ENCODE results near the gene P2RY14. TPM values are rescaled to one million over a fixed set of nuclear protein-coding genes. Genes with fewer than 3 reads are reported as not detected.

P2RY14 gene
- polyA plus RNA-seq, 4 donors = 1.1 to 5.5 (median 1.3) TPM; not detected in 1

DNA sequence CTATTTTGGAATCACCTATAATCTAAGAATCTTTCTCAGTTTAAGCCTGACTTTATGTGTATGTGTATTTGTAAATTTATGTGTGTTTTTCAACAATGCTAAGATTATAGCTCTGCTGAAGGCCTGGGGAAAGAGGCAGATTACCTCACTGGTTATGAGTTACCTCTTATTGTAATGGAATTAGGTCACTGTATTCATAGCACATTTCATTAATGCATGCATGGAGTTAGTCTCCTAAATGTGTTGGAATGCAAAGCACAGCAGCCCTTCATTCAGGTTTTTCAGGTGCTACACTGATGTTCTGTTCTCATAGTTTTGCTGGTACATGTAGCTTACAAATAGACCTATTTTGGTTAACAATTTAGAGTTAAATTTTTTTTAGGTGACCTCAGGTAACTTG, 28.8 kb upstream of the P2RY14 start:
- no peak overlapping the region for H3K27ac ChIP-seq (ENCODE audit: low read depth in 1 of 3, low read length in 2 of 3)
- no peak overlapping the region for H3K4me3 ChIP-seq (ENCODE audit: low read depth in 1 of 3, low read length in 3 of 3)
- H3K9me3 ChIP-seq (ENCODE audit: control insufficient read depth in 2 of 2, insufficient read depth in 1 of 2, low read depth in 1 of 2, low read length in 1 of 2) = no peaks in the 10 kb centered on the region

DNA sequence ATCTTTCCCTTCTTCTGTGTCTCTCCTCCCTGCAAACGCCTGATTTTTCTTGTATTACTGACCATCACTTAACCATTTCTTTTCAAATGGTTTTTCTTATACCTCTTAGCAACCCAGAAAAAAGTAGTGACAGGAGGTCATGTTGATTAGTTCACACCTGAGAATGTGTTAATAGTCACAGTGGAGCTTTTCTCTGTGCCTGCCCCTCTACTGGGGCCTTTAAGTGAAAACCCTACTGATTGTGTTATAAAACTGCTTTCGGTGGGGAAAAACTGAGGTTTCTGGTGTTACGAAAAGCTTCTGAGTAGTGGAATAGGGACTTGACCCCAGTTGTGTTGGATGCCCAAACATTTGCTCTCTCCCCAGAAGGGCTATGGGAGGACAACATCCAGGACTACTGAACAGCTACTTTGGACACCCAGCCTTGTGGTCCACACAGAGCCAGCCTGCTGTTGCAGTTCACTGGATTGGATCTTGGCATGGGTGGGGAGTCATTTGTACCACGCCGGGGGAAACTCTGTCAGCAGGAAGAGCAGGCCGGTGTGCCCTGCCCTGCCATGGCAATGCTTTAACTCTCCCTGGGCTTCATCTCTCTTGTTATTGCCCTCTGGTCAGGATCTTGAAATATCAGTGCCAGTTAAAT, 27.9 kb upstream of the P2RY14 start:
- DNase-seq = no peak
- H3K4me3 ChIP-seq (ENCODE audit: low read depth in 1 of 3, low read length in 3 of 3) = no peak overlapping the region
- FAIRE-seq = no peak
- 86 to 92% (median 89%) methylated on average over 6 of the region's 6 CpGs for WGBS, 3 donors
- H3K36me3 ChIP-seq (ENCODE audit: control insufficient read depth in 3 of 3, insufficient read depth in 2 of 3, low read depth in 1 of 3, low read length in 3 of 3) = no peaks in the 10 kb centered on the region
- no peak overlapping the region for H3K27ac ChIP-seq (ENCODE audit: low read depth in 1 of 3, low read length in 2 of 3)
- no peaks in the 10 kb centered on the region for H3K27me3 ChIP-seq (ENCODE audit: control insufficient read depth in 3 of 3, insufficient read depth in 3 of 3, low read length in 3 of 3)
- no peaks in the 10 kb centered on the region for H3K9me3 ChIP-seq (ENCODE audit: control insufficient read depth in 2 of 2, insufficient read depth in 1 of 2, low read depth in 1 of 2, low read length in 1 of 2)
- no peaks in the 10 kb centered on the region for H3K4me1 ChIP-seq (ENCODE audit: control insufficient read depth in 3 of 3, insufficient read depth in 2 of 3, low read depth in 1 of 3, low read length in 2 of 3)

More for the DNA sequence above, 28.8 kb upstream of the P2RY14 start:
- DNase-seq (no peak), FAIRE-seq (no peak)
- H3K36me3 ChIP-seq (ENCODE audit: control insufficient read depth in 3 of 3, insufficient read depth in 2 of 3, low read depth in 1 of 3, low read length in 3 of 3) = no peaks in the 10 kb centered on the region
- no peaks in the 10 kb centered on the region for H3K4me1 ChIP-seq (ENCODE audit: control insufficient read depth in 3 of 3, insufficient read depth in 2 of 3, low read depth in 1 of 3, low read length in 2 of 3)
- H3K27me3 ChIP-seq (ENCODE audit: control insufficient read depth in 3 of 3, insufficient read depth in 3 of 3, low read length in 3 of 3) = no peaks in the 10 kb centered on the region

DNA sequence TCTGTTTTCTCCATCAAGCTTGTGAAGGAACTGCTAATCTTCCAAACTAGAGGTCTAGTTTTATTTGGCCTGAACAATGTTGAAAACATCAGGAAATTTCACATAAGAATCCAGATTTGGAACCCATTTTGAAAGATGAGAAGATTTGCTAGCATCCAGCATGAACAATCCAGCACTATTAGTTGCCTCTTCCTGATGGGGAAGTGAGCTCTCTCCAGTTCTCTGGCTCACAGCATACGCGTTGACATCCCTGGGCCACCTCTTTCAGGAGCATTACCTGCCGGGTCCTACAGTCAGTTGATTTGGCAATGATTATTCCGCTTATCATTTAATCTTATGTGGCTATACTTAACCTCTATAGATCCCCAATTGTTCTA, 27.4 kb upstream of the P2RY14 start:
- H3K4me1 ChIP-seq (ENCODE audit: control insufficient read depth in 3 of 3, insufficient read depth in 2 of 3, low read depth in 1 of 3, low read length in 2 of 3) = no peaks in the 10 kb centered on the region
- FAIRE-seq = no peak
- H3K27me3 ChIP-seq (ENCODE audit: control insufficient read depth in 3 of 3, insufficient read depth in 3 of 3, low read length in 3 of 3) = no peaks in the 10 kb centered on the region
- 88 to 95% (median 92%) methylated on average over 4 of the region's 4 CpGs for WGBS, 3 donors
- no peak overlapping the region for H3K27ac ChIP-seq (ENCODE audit: low read depth in 1 of 3, low read length in 2 of 3)
- no peak overlapping the region for H3K4me3 ChIP-seq (ENCODE audit: low read depth in 1 of 3, low read length in 3 of 3)
- DNase-seq = no peak
- no peaks in the 10 kb centered on the region for H3K36me3 ChIP-seq (ENCODE audit: control insufficient read depth in 3 of 3, insufficient read depth in 2 of 3, low read depth in 1 of 3, low read length in 3 of 3)
- no peaks in the 10 kb centered on the region for H3K9me3 ChIP-seq (ENCODE audit: control insufficient read depth in 2 of 2, insufficient read depth in 1 of 2, low read depth in 1 of 2, low read length in 1 of 2)

DNA sequence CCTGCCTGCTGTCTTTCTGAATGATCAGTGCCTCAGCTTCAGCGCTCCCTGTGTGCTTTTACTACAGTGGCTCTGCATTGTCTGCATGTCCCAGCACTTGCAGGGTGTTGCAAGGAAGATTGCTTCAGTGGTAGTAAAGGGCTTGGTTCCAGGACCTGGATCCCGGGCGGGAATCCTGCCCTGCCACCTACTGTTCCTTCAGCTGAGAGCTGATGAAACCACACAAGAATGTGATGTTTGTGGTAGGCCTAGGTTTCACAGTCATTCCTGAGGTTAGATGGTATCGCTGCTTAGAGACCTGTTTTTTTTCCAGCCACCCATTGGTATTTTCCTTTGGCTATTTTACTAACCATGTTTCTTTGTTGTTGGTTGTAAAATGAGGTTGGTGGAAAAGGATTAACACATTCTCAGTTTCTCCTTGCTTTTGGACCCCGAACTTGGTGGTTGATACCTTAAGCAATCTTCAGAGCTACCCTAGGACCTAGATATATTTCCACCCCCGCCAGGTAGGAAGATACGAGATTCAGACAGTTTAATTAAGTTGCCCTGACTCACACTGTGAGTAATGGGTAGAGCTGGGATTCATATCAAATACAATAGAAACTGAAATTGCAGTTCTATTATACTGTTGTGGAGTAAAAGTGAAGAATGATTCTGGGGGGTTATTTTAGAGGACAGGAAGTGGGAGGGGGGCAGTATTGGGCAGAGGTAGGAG, 26.9 kb upstream of the P2RY14 start:
- Histone ChIP-seq H3K36me3 (ENCODE audit: control insufficient read depth in 3 of 3, insufficient read depth in 2 of 3, low read depth in 1 of 3, low read length in 3 of 3) (no peaks in the 10 kb centered on the region), H3K27ac (ENCODE audit: low read depth in 1 of 3, low read length in 2 of 3) (no peak overlapping the region), H3K4me1 (ENCODE audit: control insufficient read depth in 3 of 3, insufficient read depth in 2 of 3, low read depth in 1 of 3, low read length in 2 of 3) (no peaks in the 10 kb centered on the region), H3K9me3 (ENCODE audit: control insufficient read depth in 2 of 2, insufficient read depth in 1 of 2, low read depth in 1 of 2, low read length in 1 of 2) (no peaks in the 10 kb centered on the region), H3K27me3 (ENCODE audit: control insufficient read depth in 3 of 3, insufficient read depth in 3 of 3, low read length in 3 of 3) (no peaks in the 10 kb centered on the region), H3K4me3 (ENCODE audit: low read depth in 1 of 3, low read length in 3 of 3) (no peak overlapping the region)
- 68 to 74% (median 70%) methylated on average over 7 of the region's 7 CpGs for WGBS, 3 donors
- no peak for FAIRE-seq
- peak in 1 of 2 donors; percentile 69 for DNase-seq

DNA sequence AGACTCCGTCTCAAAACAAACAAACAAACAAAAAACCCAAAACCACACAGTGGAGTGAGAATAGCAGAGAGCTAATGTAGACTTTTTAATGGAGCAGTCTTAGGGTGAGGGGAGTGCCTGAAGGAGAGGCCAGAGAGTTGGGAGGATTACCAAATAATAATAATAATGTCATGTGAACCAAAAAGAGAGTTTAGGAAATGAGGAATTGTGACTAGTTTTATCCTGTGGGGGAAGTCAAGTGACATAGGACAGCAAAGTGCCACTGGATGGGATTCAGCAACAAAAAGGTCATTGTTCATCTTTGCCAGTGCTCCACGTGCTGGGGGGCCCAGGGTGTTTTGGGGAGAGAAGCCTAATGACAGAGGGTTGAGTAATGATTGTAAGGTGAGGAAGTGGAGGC, 25.4 kb upstream of the P2RY14 start:
- DNase-seq (no peak), FAIRE-seq (no peak)
- 56 to 67% (median 62%) methylated on average over 2 of the region's 2 CpGs for WGBS, 3 donors
- H3K4me3 ChIP-seq (ENCODE audit: low read depth in 1 of 3, low read length in 3 of 3) = no peak overlapping the region
- H3K4me1 ChIP-seq (ENCODE audit: control insufficient read depth in 3 of 3, insufficient read depth in 2 of 3, low read depth in 1 of 3, low read length in 2 of 3) = no peaks in the 10 kb centered on the region
- H3K27ac ChIP-seq (ENCODE audit: low read depth in 1 of 3, low read length in 2 of 3) = no peak overlapping the region
- H3K36me3 ChIP-seq (ENCODE audit: control insufficient read depth in 3 of 3, insufficient read depth in 2 of 3, low read depth in 1 of 3, low read length in 3 of 3) = no peaks in the 10 kb centered on the region
- H3K9me3 ChIP-seq (ENCODE audit: control insufficient read depth in 2 of 2, insufficient read depth in 1 of 2, low read depth in 1 of 2, low read length in 1 of 2) = no peaks in the 10 kb centered on the region
- H3K27me3 ChIP-seq (ENCODE audit: control insufficient read depth in 3 of 3, insufficient read depth in 3 of 3, low read length in 3 of 3) = no peaks in the 10 kb centered on the region

DNA sequence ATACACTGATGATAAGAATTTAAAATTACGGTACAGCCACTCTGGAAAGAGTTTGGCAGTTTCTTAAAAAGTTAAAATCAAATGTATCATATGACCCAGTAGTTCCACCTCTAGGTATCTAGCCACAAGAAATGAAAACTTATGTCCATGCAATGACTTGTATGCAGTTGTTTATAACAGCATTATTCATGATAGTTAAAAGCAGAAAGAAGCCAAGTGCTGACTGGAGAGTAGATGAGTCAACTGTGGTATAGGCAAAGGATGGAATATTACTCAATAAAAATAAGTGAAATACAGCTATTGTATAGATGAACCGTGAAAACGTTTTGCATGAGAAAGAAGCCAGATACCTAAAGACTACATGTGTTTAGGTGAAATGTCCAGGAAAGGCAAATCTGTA, 23.4 kb upstream of the P2RY14 start:
- Histone ChIP-seq H3K36me3 (ENCODE audit: control insufficient read depth in 3 of 3, insufficient read depth in 2 of 3, low read depth in 1 of 3, low read length in 3 of 3) (no peaks in the 10 kb centered on the region), H3K4me3 (ENCODE audit: low read depth in 1 of 3, low read length in 3 of 3) (no peak overlapping the region), H3K4me1 (ENCODE audit: control insufficient read depth in 3 of 3, insufficient read depth in 2 of 3, low read depth in 1 of 3, low read length in 2 of 3) (no peaks in the 10 kb centered on the region), H3K9me3 (ENCODE audit: control insufficient read depth in 2 of 2, insufficient read depth in 1 of 2, low read depth in 1 of 2, low read length in 1 of 2) (no peaks in the 10 kb centered on the region), H3K27me3 (ENCODE audit: control insufficient read depth in 3 of 3, insufficient read depth in 3 of 3, low read length in 3 of 3) (no peaks in the 10 kb centered on the region), H3K27ac (ENCODE audit: low read depth in 1 of 3, low read length in 2 of 3) (no peak overlapping the region)
- WGBS, 3 donors = 81 to 86% (median 84%) methylated on average over 3 of the region's 3 CpGs
- no peak for DNase-seq
- FAIRE-seq = no peak

DNA sequence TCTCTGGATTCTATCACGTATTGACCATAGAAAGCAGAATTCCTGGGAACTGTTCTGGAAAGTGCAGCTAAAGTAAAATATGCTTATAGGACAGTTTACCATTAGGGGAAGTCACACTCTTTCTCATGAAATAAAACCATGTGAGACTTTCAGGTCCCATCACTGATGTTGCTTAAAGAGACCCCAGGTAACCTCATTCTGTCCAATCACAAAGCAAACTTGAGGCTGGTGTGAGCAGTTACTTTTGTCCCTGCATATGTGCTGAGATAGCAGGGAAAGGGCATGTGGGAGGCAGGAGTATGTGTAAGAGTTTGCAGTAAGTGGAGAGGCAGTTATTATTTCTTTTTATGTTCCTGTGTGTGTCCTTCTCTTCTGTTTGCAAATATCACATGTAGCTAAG, 22.2 kb upstream of the P2RY14 start:
- Histone ChIP-seq H3K9me3 (ENCODE audit: control insufficient read depth in 2 of 2, insufficient read depth in 1 of 2, low read depth in 1 of 2, low read length in 1 of 2) (no peaks in the 10 kb centered on the region), H3K4me1 (ENCODE audit: control insufficient read depth in 3 of 3, insufficient read depth in 2 of 3, low read depth in 1 of 3, low read length in 2 of 3) (no peaks in the 10 kb centered on the region), H3K4me3 (ENCODE audit: low read depth in 1 of 3, low read length in 3 of 3) (no peak overlapping the region), H3K27ac (ENCODE audit: low read depth in 1 of 3, low read length in 2 of 3) (no peak overlapping the region), H3K27me3 (ENCODE audit: control insufficient read depth in 3 of 3, insufficient read depth in 3 of 3, low read length in 3 of 3) (no peaks in the 10 kb centered on the region), H3K36me3 (ENCODE audit: control insufficient read depth in 3 of 3, insufficient read depth in 2 of 3, low read depth in 1 of 3, low read length in 3 of 3) (no peaks in the 10 kb centered on the region)
- FAIRE-seq (no peak), DNase-seq (no peak)
- WGBS, 3 donors = 78 to 83% (median 81%) methylated on average over 1 of the region's 1 CpG

DNA sequence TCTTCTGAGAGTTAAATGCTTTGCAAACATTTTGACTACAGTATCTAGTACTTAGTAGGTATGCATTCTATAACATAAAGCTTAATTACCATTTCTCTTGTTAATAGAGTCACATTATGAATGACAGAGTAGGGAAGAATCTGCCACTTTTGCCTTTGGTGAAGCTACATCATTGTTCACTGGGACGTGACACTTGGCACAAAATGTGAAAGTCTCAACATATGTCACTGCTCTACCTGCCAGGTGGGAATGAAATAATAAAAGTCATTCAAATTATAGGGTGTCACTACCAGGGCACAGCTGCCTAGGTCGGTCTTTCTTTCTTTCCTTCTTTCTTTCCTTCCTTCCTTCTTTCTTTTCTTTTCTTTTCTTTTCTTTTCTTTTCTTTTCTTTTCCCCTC, 20.7 kb upstream of the P2RY14 start:
- WGBS, 3 donors = 63 to 80% (median 77%) methylated on average over 2 of the region's 2 CpGs
- H3K36me3 ChIP-seq (ENCODE audit: control insufficient read depth in 3 of 3, insufficient read depth in 2 of 3, low read depth in 1 of 3, low read length in 3 of 3) = no peaks in the 10 kb centered on the region

DNA sequence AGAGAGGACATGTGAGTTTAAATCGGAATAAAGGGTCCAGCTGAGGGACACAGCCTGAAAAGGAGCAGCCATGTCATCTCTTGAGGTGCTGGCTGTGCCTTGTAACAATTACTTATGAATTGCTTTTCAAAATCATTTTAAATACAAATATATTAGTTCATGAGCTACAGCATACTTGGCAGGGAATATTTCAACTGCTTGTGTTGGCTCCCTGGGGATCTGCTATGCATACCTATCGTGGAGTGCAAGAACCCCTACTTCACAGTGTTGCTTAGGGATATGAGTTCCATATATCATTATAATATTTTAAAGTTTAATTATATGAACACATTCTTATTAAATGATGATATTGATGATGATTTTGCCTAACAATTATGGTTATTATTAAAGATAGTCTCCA, 19.1 kb upstream of the P2RY14 start:
- H3K36me3 ChIP-seq (ENCODE audit: control insufficient read depth in 3 of 3, insufficient read depth in 2 of 3, low read depth in 1 of 3, low read length in 3 of 3) = no peaks in the 10 kb centered on the region
- no peak overlapping the region for H3K27ac ChIP-seq (ENCODE audit: low read depth in 1 of 3, low read length in 2 of 3)
- no peak for DNase-seq
- H3K4me1 ChIP-seq (ENCODE audit: control insufficient read depth in 3 of 3, insufficient read depth in 2 of 3, low read depth in 1 of 3, low read length in 2 of 3) = no peaks in the 10 kb centered on the region
- no peak overlapping the region for H3K4me3 ChIP-seq (ENCODE audit: low read depth in 1 of 3, low read length in 3 of 3)
- whole genome bisulfite sequencing, 3 donors = 47 to 66% (median 57%) methylated on average over 2 of the region's 2 CpGs
- H3K9me3 ChIP-seq (ENCODE audit: control insufficient read depth in 2 of 2, insufficient read depth in 1 of 2, low read depth in 1 of 2, low read length in 1 of 2) = no peaks in the 10 kb centered on the region
- no peak for FAIRE-seq
- no peaks in the 10 kb centered on the region for H3K27me3 ChIP-seq (ENCODE audit: control insufficient read depth in 3 of 3, insufficient read depth in 3 of 3, low read length in 3 of 3)

More for the DNA sequence above, 20.7 kb upstream of the P2RY14 start:
- Histone ChIP-seq H3K4me1 (ENCODE audit: control insufficient read depth in 3 of 3, insufficient read depth in 2 of 3, low read depth in 1 of 3, low read length in 2 of 3) (no peaks in the 10 kb centered on the region), H3K9me3 (ENCODE audit: control insufficient read depth in 2 of 2, insufficient read depth in 1 of 2, low read depth in 1 of 2, low read length in 1 of 2) (no peaks in the 10 kb centered on the region), H3K27me3 (ENCODE audit: control insufficient read depth in 3 of 3, insufficient read depth in 3 of 3, low read length in 3 of 3) (no peaks in the 10 kb centered on the region), H3K27ac (ENCODE audit: low read depth in 1 of 3, low read length in 2 of 3) (no peak overlapping the region), H3K4me3 (ENCODE audit: low read depth in 1 of 3, low read length in 3 of 3) (no peak overlapping the region)
- FAIRE-seq = no peak
- no peak for DNase-seq
